Activated T-cell treated with anti-CD3 and anti-CD28 coated beads, Interleukin-2, amount 50 U/mL, for 72 hours (primary cell): Measurements from ENCODE around the gene IDE. TPM values are rescaled to one million over a fixed set of nuclear protein-coding genes. Genes with fewer than 3 reads are reported as not detected.
"Not testable (repeated sequence)": the region's sequence is repeated elsewhere in the genome, so short reads cannot be mapped to it uniquely, and the experiment has no call there.

Experiments used
- ATAC-seq, 2 donors: fragments of 150-1000 bp; cut with Tn5 transposase; replicated peaks in 1 of 2; 2 replicates each; pipeline ENCODE4 v1.10.0; 2021; ENCODE audit warnings: moderate library complexity in 2 of 2, mild to moderate bottlenecking in 1 of 2
- DNase-seq, 2 donors: peaks; one replicate each; pipeline ENCODE4 v3.0.0; 2021 to 2022; ENCODE audit warnings: mixed read lengths in 1 of 2
- H3K27ac Mint-ChIP-seq: one replicate; pipeline ENCODE4 v1.8.0; 2022; ENCODE audit warnings: mild to moderate bottlenecking, moderate library complexity, mixed read lengths
- H3K27me3 Mint-ChIP-seq: one replicate; pipeline ENCODE4 v1.8.0; 2022; ENCODE audit warnings: low read depth, mixed read lengths
- H3K36me3 Mint-ChIP-seq, 2 donors: one replicate each; pipeline ENCODE4 v1.8.0; 2022; ENCODE audit warnings: mixed read lengths in 2 of 2, mild to moderate bottlenecking in 1 of 2; ENCODE audit not compliant: insufficient read depth in 2 of 2
- H3K4me1 Mint-ChIP-seq: one replicate; pipeline ENCODE4 v1.8.0; 2022; ENCODE audit warnings: low read depth, mixed read lengths
- H3K4me3 Mint-ChIP-seq, 2 donors: one replicate each; pipeline ENCODE4 v1.8.0; 2022; ENCODE audit warnings: mild to moderate bottlenecking in 2 of 2, mixed read lengths in 2 of 2, moderate library complexity in 2 of 2
- H3K9me3 Mint-ChIP-seq, 2 donors: one replicate each; pipeline ENCODE4 v1.8.0; 2022; ENCODE audit warnings: mixed read lengths in 2 of 2
- total RNA-seq, 2 donors: library from RNA; stranded (reverse); gene quantifications; one replicate each; pipeline ENCODE4 v1.2.3, GENCODE V29; 2022

The IDE gene
- total RNA-seq, 2 donors from 2014 or later, result 23.3 to 23.5 TPM

DNA sequence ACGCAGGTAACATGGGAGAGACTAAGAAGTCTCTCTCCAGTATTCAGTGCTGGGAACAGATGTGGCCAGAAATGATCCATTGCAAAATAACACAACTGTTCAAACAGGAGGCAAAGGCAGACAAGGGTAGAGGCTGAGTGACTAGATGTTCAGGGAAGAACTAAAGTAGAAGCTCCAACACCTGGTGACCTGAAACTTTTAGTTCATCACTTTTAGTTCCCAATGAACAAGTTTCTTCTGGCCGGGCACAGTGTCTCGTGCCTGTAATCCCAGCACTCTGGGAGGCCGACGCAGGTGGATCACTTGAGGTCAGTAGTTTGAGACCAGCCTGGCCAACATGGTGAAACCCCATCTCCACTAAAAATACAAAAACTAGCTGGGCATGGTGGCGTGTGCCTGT is 118.9 kb downstream of the IDE start:
- H3K9me3 Mint-ChIP-seq, H3K27ac Mint-ChIP-seq, ATAC-seq, DNase-seq, H3K36me3 Mint-ChIP-seq, H3K4me1 Mint-ChIP-seq, H3K27me3 Mint-ChIP-seq, H3K4me3 Mint-ChIP-seq: not testable (repeated sequence)

DNA sequence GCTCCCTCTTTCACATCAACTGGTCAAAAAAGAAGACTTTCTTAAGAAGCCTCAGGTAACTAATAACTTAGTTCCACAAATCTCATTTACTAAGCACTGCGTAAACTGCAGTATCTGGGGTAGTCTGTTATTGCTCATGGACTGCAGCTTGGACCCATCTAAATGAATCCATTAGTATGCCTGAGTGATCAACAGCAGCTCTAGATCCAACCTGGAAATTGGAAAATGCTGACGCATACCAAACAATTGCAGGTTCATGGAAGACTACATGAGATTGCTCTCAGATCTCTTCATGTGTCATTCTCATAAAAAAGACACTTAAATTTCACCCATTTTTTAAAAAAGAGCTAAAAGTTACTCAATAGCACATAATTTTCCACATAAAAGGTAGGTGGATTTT is 121.6 kb downstream of the IDE start:
- no peaks in the 10 kb centered on the region for H3K9me3 Mint-ChIP-seq
- no peaks in the 10 kb centered on the region for H3K4me1 Mint-ChIP-seq
- peaks cover 0 to 3% of the 10 kb centered on the region in 2 donors for H3K36me3 Mint-ChIP-seq
- H3K27ac Mint-ChIP-seq, result no peak overlapping the region
- no peak for DNase-seq
- ATAC-seq, result no peak
- H3K27me3 Mint-ChIP-seq, result no peaks in the 10 kb centered on the region
- H3K4me3 Mint-ChIP-seq, result no peak overlapping the region

DNA sequence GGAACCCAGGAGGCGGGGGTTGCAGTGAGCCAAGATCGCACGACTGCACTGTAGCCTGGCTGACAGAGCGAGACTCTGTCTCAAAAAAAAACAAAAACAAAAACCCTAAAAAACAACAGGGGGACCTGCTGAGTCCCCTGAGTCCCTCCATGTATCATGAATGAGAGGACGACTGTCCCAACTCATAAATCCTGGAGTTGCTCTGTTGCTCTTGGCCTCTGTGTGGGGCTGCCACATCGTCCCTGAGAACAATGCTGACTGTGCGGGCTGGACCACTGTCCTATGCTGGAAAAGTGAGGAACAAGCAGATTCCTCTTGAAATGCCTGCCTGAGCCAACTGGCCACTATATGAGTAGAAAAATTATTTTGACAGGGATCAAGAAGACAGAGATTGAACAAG is 122.5 kb downstream of the IDE start:
- Mint-ChIP-seq H3K9me3 (no peaks in the 10 kb centered on the region), H3K4me1 (no peaks in the 10 kb centered on the region), H3K36me3 (peaks cover 0 to 3% of the 10 kb centered on the region in 2 donors), H3K27me3 (no peaks in the 10 kb centered on the region), H3K27ac (no peak overlapping the region), H3K4me3 (no peak overlapping the region)
- ATAC-seq, result no peak
- DNase-seq, result no peak

DNA sequence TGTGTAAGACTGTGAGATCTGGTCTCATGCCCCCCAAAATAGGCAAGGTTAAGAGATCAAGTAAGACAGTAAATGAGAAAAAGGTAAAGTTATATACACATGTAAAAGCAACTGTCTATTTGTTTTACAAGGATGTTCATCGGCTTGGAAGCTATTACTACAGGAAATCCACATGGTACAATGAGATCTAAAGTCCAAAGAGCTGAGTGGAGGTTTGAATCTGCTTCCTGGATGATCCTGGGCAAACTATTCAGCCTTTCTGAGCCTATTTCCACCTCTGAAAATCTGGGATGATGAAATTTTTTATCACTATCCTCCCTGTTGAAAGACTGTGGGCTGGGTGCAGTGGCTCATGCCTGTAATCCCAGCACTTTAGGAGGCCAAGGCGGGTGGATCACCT is 123.0 kb downstream of the IDE start:
- H3K36me3 Mint-ChIP-seq, result no peaks in the 10 kb centered on the region
- H3K27ac Mint-ChIP-seq, result no peak overlapping the region
- H3K27me3 Mint-ChIP-seq, result no peaks in the 10 kb centered on the region
- DNase-seq (no peak), ATAC-seq (no peak)
- no peaks in the 10 kb centered on the region for H3K4me1 Mint-ChIP-seq
- H3K9me3 Mint-ChIP-seq, result no peaks in the 10 kb centered on the region
- no peak overlapping the region for H3K4me3 Mint-ChIP-seq

DNA sequence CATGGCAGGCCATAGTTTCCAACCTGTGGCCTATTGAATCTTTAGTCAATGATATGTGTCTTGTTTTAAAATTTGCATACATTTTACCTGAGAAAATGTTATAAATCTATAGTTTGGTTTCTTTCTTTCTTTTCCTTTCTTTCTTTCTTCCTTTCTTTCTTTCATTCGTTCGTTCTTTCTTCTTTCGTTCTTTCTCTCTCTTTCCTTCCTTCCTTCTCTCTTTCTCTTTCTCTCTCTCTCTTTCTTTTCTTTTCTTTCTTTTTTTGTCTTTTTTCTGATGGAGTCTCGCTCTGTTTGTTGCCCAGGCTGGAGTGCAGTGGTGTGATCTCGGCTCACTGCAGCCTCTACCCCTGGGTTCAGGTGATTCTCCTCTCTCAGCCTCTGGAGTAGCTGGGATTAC is 133.3 kb downstream of the IDE start:
- Mint-ChIP-seq H3K4me3 (no peak overlapping the region), H3K27ac (no peak overlapping the region), H3K36me3 (no peaks in the 10 kb centered on the region), H3K27me3 (no peaks in the 10 kb centered on the region), H3K9me3 (no peaks in the 10 kb centered on the region), H3K4me1 (no peaks in the 10 kb centered on the region)
- no peak for DNase-seq
- ATAC-seq, result no peak

DNA sequence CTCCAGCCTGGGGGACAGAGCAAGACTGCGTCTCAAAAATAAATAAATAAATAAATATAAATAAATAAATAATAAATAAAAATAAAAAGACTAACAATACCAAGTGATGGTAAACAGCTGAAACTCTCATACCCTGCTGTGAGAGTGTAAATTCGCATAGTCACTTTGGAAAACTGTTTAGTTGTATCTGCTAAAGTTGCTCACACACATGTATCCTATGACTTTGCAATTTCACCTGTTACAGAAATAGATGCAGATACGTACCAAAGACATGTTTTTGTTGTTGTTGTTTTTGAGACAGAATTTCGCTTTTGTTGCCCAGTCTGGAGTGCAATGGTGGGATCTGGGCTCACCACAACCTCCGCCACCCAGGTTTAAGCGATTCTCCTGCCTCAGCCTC is 135.7 kb downstream of the IDE start:
- Mint-ChIP-seq H3K4me1 (no peaks in the 10 kb centered on the region), H3K27ac (no peak overlapping the region), H3K36me3 (no peaks in the 10 kb centered on the region), H3K4me3 (no peak overlapping the region), H3K27me3 (no peaks in the 10 kb centered on the region), H3K9me3 (no peaks in the 10 kb centered on the region)
- DNase-seq, result no peak
- no peak for ATAC-seq

DNA sequence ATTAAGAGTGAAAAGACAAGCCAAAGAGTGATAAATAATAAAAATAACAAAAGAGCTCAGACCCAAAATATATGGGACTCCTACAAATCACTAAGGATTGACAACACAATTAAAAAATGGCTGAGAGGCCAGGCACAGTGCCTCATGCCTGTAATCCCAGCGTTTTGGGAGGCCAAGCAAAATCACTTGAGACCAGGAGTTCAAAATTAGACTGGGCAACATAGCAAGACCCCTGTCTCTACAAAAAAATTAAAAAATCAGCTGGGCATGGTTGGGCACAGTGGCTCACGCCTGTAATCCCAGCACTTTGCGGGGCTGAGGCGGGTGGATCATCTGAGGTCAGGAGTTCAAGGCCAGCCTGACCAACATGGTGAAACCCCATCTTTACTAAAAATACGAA is 137.3 kb downstream of the IDE start:
- Mint-ChIP-seq H3K9me3 (no peaks in the 10 kb centered on the region), H3K36me3 (no peaks in the 10 kb centered on the region), H3K27ac (no peak overlapping the region), H3K4me3 (no peak overlapping the region), H3K4me1 (no peaks in the 10 kb centered on the region), H3K27me3 (no peaks in the 10 kb centered on the region)
- DNase-seq, result no peak
- no peak for ATAC-seq

DNA sequence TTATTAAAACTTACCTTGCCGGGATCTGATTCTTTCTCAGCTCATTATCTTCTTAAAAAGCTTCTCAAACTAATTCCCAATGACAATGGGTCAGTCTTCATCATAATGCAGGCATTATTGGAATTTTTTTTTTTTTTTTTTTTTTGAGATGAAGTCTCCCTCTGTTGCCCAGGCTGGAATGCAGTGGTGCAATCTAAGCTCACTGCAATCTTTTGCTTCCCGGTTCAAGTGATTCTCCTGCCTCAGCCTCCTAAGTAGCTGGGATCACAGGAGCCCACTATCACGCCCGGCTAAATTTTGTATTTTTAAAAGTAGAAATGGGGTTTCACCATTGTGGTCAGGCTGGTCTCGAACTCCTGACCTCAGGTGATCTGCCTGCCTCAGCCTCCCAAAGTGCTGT is 137.8 kb downstream of the IDE start:
- H3K27ac Mint-ChIP-seq, H3K4me3 Mint-ChIP-seq, H3K27me3 Mint-ChIP-seq, ATAC-seq, H3K4me1 Mint-ChIP-seq, H3K36me3 Mint-ChIP-seq, H3K9me3 Mint-ChIP-seq, DNase-seq: not testable (repeated sequence)

DNA sequence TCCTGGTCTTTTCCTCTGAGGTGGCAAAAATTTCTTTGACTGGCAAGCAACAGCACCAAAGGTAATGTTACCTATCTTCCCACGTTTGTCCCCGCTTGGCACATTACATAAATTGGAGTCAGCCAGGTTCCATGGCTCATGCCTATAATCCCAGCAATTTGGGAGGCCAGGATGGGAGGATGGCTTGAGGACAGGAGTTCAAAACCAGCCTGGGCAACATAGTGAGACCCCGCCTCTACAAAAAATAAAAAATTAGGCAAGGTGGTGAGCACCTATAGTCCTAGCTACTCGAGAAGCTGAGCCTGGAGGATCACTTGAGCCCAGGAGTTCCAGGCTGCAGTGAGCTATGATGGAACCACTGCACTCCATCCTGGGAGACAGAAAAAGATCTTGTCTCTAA is 139.5 kb downstream of the IDE start:
- ATAC-seq (no peak), DNase-seq (no peak)
- Mint-ChIP-seq H3K4me1 (no peaks in the 10 kb centered on the region), H3K9me3 (no peaks in the 10 kb centered on the region), H3K27ac (no peak overlapping the region), H3K36me3 (no peaks in the 10 kb centered on the region), H3K27me3 (no peaks in the 10 kb centered on the region), H3K4me3 (no peak overlapping the region)

DNA sequence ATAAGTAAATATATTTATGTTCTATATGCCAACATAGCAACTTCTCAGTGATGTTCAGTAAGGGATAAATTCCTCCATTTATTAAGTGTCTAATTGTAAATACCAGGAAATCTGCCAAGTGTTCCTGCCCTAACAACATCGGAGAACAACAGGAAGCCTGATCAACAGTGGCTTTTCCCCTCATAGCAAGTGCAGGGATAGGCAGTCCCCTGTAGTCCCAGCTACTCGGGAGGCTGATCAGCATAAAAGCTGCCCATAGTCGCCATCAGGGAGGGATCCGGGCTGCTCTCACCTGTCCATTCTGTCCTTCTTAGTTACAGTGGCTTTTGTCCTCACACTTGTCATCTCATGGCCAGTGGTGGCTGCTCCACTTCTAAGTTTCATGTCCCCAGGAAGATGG is 141.3 kb downstream of the IDE start:
- H3K36me3 Mint-ChIP-seq, result no peaks in the 10 kb centered on the region
- no peak overlapping the region for H3K27ac Mint-ChIP-seq
- H3K4me1 Mint-ChIP-seq, result no peaks in the 10 kb centered on the region
- DNase-seq, result no peak
- no peak for ATAC-seq
- no peaks in the 10 kb centered on the region for H3K9me3 Mint-ChIP-seq
- H3K27me3 Mint-ChIP-seq, result no peaks in the 10 kb centered on the region
- H3K4me3 Mint-ChIP-seq, result no peak overlapping the region

DNA sequence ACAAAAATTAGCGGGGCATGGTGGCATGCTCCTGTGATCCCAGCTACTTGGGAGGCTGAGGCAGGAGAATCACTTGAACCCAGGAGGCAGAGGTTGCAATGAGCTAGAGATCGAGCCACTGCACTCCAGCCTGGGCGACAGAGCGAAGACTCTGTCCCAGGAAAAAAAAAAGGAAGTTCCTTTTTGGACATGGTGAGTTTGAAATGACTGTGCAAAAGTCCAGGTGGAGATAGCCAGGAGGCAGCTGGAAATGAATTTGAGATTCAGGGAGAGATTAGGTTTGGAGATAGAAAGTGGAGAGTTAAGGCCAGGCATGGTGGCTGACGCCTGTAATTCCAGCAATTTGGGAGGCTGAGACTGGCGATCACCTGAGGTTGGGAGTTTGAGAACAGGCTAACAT is 143.8 kb downstream of the IDE start:
- DNase-seq (no peak), ATAC-seq (no peak)
- Mint-ChIP-seq H3K27ac (no peak overlapping the region), H3K9me3 (no peaks in the 10 kb centered on the region), H3K36me3 (no peaks in the 10 kb centered on the region), H3K4me3 (no peak overlapping the region), H3K4me1 (no peaks in the 10 kb centered on the region), H3K27me3 (no peaks in the 10 kb centered on the region)

DNA sequence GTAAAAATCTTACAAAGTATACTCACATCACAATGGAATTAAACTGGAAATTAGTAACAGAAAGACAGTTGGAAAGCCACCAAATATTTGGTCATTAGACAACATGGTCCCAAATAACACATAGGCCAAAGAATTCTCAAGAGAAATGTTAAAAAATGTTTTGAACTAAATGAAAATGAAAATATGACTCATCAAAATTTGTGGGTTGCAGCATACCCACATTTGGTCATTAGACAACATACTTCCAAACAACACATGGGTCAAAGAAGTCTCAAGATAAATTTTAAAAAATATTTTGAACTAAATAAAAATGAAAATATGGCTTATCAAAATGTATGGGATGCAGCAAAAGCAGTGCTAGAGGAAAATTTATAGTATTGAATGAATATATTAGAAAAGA is 152.3 kb downstream of the IDE start:
- DNase-seq, result no peak
- ATAC-seq, result no peak
- peaks cover 0 to 3% of the 10 kb centered on the region in 2 donors for H3K9me3 Mint-ChIP-seq
- peaks cover 50% of the 10 kb centered on the region for H3K27me3 Mint-ChIP-seq
- H3K4me3 Mint-ChIP-seq, result no peak overlapping the region
- H3K36me3 Mint-ChIP-seq, result peaks cover 4 to 5% of the 10 kb centered on the region in 2 donors
- peaks cover 4% of the 10 kb centered on the region for H3K4me1 Mint-ChIP-seq
- no peak overlapping the region for H3K27ac Mint-ChIP-seq

DNA sequence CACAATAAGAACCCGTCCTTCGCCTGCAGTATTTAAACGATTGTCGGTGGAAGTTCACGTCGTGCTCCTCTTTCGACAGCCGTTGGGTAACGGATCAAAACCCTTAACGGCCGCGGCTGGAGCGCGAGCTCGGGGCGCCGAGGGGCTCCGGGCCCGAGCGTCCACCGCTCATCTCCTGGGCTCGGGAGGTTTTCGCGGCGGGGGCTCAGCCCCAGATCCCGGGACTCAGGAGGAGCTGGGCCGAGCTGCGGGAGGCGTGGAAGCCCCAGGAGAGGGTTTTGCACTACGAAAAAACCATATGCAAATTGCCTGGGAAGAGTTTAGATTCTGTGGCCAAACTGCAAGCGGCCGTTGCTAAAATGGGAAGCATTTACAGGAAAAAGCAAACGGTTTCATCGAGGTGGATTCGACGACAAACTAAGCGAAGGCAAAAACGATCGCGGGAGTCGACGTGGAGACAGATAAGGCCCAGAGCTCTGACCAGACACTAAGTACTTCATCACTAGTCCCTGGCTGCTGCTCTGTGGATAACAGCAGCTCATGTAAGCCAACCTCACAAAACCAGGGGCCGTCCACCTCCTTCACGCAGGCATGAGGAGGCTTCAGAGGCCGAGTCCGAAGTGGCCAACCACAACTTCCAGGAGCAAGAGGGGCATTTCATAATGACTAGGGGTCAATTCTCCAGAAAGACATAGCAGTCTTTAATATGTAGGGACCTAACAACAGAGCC is 153.2 kb downstream of the IDE start:
- no peak for ATAC-seq

More for the DNA sequence above, 153.2 kb downstream of the IDE start:
- Mint-ChIP-seq H3K27me3 (peaks cover 57% of the 10 kb centered on the region), H3K4me1 (peaks cover 4% of the 10 kb centered on the region), H3K36me3 (peaks cover 4 to 9% of the 10 kb centered on the region in 2 donors), H3K4me3 (peak overlapping the region; percentile 67 to 69), H3K27ac (no peak overlapping the region), H3K9me3 (peaks cover 4 to 6% of the 10 kb centered on the region in 2 donors)
- no peak for DNase-seq
